ENCODE results near the gene RRAD. TPM values are rescaled to one million over a fixed set of nuclear protein-coding genes. Genes with fewer than 3 reads are reported as not detected.

RRAD gene
- total and polyA plus RNA-seq, 11 donors, result 57.5 to 298 (median 152) TPM

DNA sequence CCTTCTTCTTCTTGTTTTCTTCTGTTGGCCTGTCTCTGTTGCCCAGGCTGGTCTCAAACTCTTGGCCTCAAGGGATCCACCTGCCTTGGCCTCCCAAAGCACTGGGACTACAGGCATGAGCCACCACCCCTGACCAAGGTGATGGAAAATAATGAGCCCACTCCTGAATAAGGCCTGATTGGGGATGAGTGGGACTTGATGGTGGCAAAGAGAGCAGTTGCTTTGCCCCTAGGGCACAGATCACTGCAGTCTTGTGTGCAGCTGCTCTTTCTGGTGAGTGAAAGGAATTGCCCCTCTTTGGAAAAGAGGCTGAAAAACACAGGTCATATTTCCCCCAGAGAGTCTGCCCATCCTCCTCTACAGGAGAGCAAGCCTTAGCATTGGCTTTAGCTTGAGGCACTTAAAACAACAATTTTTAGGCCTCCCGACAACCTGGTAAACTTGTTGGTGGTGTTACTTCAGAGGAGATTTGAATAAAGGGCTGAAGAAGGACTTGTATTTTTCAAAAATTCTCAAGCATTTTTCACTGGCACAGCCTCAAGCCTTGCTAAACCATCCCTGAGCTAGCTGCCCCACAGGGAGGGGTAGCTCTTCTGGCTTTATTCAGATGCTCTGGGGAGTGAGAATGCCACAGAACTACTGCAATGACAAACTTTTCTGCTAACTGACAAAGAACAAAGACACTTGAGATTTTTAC is 51.1 kb downstream of the RRAD start:
- DNase-seq (no peak), ATAC-seq (no peak)
- H3K4me3 ChIP-seq, result no peak overlapping the region
- H3K36me3 ChIP-seq, result no peaks in the 10 kb centered on the region
- H3K27me3 ChIP-seq, result no peaks in the 10 kb centered on the region
- H3K9me3 ChIP-seq, result no peaks in the 10 kb centered on the region
- intact Hi-C loops (cut with DNase I), result loop anchor here in 1 of 10 donors (5.0 to 10.0 kb wide), 2 partner anchors 149 to 267 kb away; no protein-coding TSS in a partner anchor
- H3K27ac ChIP-seq, result peak overlapping the region in 2 of 12 donors; percentile 26 to 52
- H3K4me1 ChIP-seq, result peaks cover 0 to 25% (median 5%) of the 10 kb centered on the region in 12 donors
- 50 to 87% (median 80%) methylated on average over 1 of the region's 1 CpG for WGBS, 4 donors
- TF ChIP-seq POLR2A (IDR thresholded peaks at IDR 0.05) (no peak), CTCF (IDR thresholded peaks at IDR 0.05) (no peak)

GRCh38 chr16:66873685-66874055 is 51.7 kb downstream of the RRAD start:
- intact Hi-C loops (cut with DNase I), result loop anchor here in 2 of 10 donors (2.0 to 10.0 kb wide), 3 partner anchors 43 to 266 kb away; partner anchors contain the start of gene NAE1 (in 1 of the 2)
- Histone ChIP-seq H3K27ac (no peak overlapping the region), H3K4me3 (no peak overlapping the region)

DNA sequence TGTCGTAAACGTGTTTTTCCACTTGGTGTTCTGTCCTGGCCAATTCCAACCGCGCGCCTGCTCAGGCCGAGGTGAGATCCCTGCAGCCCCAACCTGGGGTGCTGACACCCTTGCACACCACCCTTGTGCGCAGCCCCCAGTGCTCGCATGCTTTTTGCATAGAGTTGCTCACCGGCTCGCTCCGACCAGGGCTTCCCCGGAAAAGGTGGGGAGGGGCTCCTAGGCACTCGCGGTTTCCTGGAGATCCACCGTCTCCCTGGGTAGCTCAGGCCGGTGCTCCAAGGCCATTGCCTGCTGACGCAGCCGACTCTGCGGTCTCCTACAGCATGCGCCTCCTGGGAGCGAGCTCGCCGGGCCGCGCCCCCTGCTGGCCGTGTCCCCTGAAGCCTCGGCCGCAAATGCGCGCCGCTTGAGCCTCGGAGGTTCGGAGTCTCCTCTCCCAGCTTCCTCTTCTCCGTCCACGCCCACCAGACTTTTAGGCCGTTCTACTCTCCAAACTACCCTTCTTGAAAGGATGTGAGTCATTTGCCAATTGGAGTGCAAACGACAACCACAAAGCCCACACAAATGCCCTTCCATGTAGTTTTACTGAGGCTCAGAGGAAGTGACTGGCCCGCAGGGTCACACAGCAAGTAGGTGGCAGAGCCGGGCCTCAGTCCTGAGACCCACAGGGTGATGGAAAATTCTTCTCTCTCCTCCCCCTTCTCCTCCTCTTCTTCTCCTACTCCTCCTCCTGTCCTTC is 52.2 kb downstream of the RRAD start:
- WGBS, 4 donors, result 5 to 7% (median 5%) methylated on average over 33 to 39 of the region's 39 CpGs
- peak; percentile 84 to 96 (median 96) for ATAC-seq
- H3K4me3 ChIP-seq, result peak overlapping the region in 10 of 12 donors; percentile 27 to 58 (median 46)
- H3K27me3 ChIP-seq, result no peaks in the 10 kb centered on the region
- no peaks in the 10 kb centered on the region for H3K36me3 ChIP-seq
- peak; percentile 90 to 96 (median 93) for DNase-seq
- peak overlapping the region in 7 of 12 donors; percentile 7 to 77 (median 49) for H3K27ac ChIP-seq
- peak; percentile 86 to 99 (median 94) for TF ChIP-seq CTCF (IDR thresholded peaks at IDR 0.05)
- TF ChIP-seq POLR2A (IDR thresholded peaks at IDR 0.05), result no peak
- H3K9me3 ChIP-seq, result no peaks in the 10 kb centered on the region
- H3K4me1 ChIP-seq, result peaks cover 0 to 25% (median 5%) of the 10 kb centered on the region in 12 donors
- intact Hi-C loops (cut with DNase I), result loop anchor here in 2 of 10 donors (2.0 to 10.0 kb wide), 3 partner anchors 42 to 266 kb away; partner anchors contain the start of gene NAE1 (in 1 of the 2)

More at GRCh38 chr16:66873685-66874055, 51.7 kb downstream of the RRAD start:
- Histone ChIP-seq H3K4me1 (peaks cover 0 to 25% (median 5%) of the 10 kb centered on the region in 12 donors), H3K9me3 (no peaks in the 10 kb centered on the region), H3K36me3 (no peaks in the 10 kb centered on the region), H3K27me3 (no peaks in the 10 kb centered on the region)
- ATAC-seq, result no peak
- TF ChIP-seq POLR2A (IDR thresholded peaks at IDR 0.05) (no peak), CTCF (IDR thresholded peaks at IDR 0.05) (no peak)
- DNase-seq, result no peak

- 55 to 63% (median 59%) methylated on average over 4 of the region's 4 CpGs for WGBS, 4 donors
- TF ChIP-seq POLR2A (IDR thresholded peaks at IDR 0.05), result no peak
- no peak for TF ChIP-seq CTCF (IDR thresholded peaks at IDR 0.05)
- ATAC-seq (no peak), DNase-seq (no peak)
- intact Hi-C loops (cut with DNase I), result loop anchor here in 2 of 10 donors (2.0 to 10.0 kb wide), 3 partner anchors 42 to 265 kb away; partner anchors contain the start of gene NAE1 (in 1 of the 2)
- no peaks in the 10 kb centered on the region for H3K9me3 ChIP-seq
- peaks cover 0 to 25% (median 5%) of the 10 kb centered on the region in 12 donors for H3K4me1 ChIP-seq
- H3K4me3 ChIP-seq, result peak overlapping the region in 9 of 12 donors; percentile 27 to 58 (median 47)
- no peaks in the 10 kb centered on the region for H3K36me3 ChIP-seq
- H3K27ac ChIP-seq, result peak overlapping the region in 2 of 12 donors; percentile 7 to 77
- no peaks in the 10 kb centered on the region for H3K27me3 ChIP-seq
These were observed 52.8 kb downstream of the RRAD start for GRCh38 chr16:66872559-66872942.

All from heart left ventricle (tissue), 16 donors.